ENCODE measurements around the gene CCDC47.
A peak's percentile ranks its signal among the peaks of the same experiment; 100 is the strongest.
"Not testable (repeated sequence)": the region's sequence is repeated elsewhere in the genome, so short reads cannot be mapped to it uniquely, and the experiment has no call there.

Gene CCDC47

GRCh38 chr17:63796375-63796774 is 23.0 kb upstream of the CCDC47 start:
- not testable (repeated sequence) for H3K27ac Mint-ChIP-seq, H3K27me3 Mint-ChIP-seq, H3K4me1 Mint-ChIP-seq, H3K9me3 Mint-ChIP-seq, H3K4me3 Mint-ChIP-seq, ATAC-seq
- peaks cover 58% of the 10 kb centered on the region for H3K36me3 Mint-ChIP-seq

GRCh38 chr17:63792055-63792729 is 18.8 kb upstream of the CCDC47 start:
- no peak for ATAC-seq
- Mint-ChIP-seq H3K9me3 (no peaks in the 10 kb centered on the region), H3K36me3 (peaks cover 34% of the 10 kb centered on the region), H3K27ac (no peak overlapping the region), H3K4me1 (peaks cover 6% of the 10 kb centered on the region), H3K4me3 (no peak overlapping the region), H3K27me3 (no peaks in the 10 kb centered on the region)

GRCh38 chr17:63790057-63790456 is 16.7 kb upstream of the CCDC47 start:
- no peak overlapping the region for H3K4me3 Mint-ChIP-seq

GRCh38 chr17:63786971-63787711 is 13.7 kb upstream of the CCDC47 start:
- no peak for ATAC-seq
- peaks cover 15% of the 10 kb centered on the region for H3K36me3 Mint-ChIP-seq
- no peaks in the 10 kb centered on the region for H3K27me3 Mint-ChIP-seq
- no peak overlapping the region for H3K4me3 Mint-ChIP-seq
- H3K4me1 Mint-ChIP-seq = peaks cover 18% of the 10 kb centered on the region
- no peak overlapping the region for H3K27ac Mint-ChIP-seq
- no peaks in the 10 kb centered on the region for H3K9me3 Mint-ChIP-seq

More at GRCh38 chr17:63790057-63790456, 16.7 kb upstream of the CCDC47 start:
- Mint-ChIP-seq H3K27me3 (no peaks in the 10 kb centered on the region), H3K9me3 (no peaks in the 10 kb centered on the region), H3K36me3 (peaks cover 24% of the 10 kb centered on the region), H3K4me1 (peaks cover 6% of the 10 kb centered on the region), H3K27ac (no peak overlapping the region)
- no peak for ATAC-seq

GRCh38 chr17:63786117-63786516 is 12.7 kb upstream of the CCDC47 start:
- ATAC-seq = no peak
- H3K36me3 Mint-ChIP-seq = peaks cover 21% of the 10 kb centered on the region

GRCh38 chr17:63785556-63785955 is 12.2 kb upstream of the CCDC47 start:
- Mint-ChIP-seq H3K27ac (no peak overlapping the region), H3K27me3 (no peaks in the 10 kb centered on the region), H3K4me3 (no peak overlapping the region), H3K9me3 (no peaks in the 10 kb centered on the region), H3K36me3 (peaks cover 26% of the 10 kb centered on the region), H3K4me1 (peaks cover 32% of the 10 kb centered on the region)
- ATAC-seq = no peak

More at GRCh38 chr17:63786117-63786516, 12.7 kb upstream of the CCDC47 start:
- no peak overlapping the region for H3K4me3 Mint-ChIP-seq
- no peaks in the 10 kb centered on the region for H3K9me3 Mint-ChIP-seq
- peaks cover 27% of the 10 kb centered on the region for H3K4me1 Mint-ChIP-seq
- no peaks in the 10 kb centered on the region for H3K27me3 Mint-ChIP-seq
- H3K27ac Mint-ChIP-seq = no peak overlapping the region

GRCh38 chr17:63783522-63783921 is 10.1 kb upstream of the CCDC47 start:
- Mint-ChIP-seq H3K9me3 (no peaks in the 10 kb centered on the region), H3K4me3 (no peak overlapping the region)

GRCh38 chr17:63780928-63781327 is 7.5 kb upstream of the CCDC47 start:
- no peaks in the 10 kb centered on the region for H3K9me3 Mint-ChIP-seq
- no peaks in the 10 kb centered on the region for H3K27me3 Mint-ChIP-seq
- no peak for ATAC-seq
- peak overlapping the region; percentile 64 for H3K27ac Mint-ChIP-seq
- H3K4me3 Mint-ChIP-seq = no peak overlapping the region
- peaks cover 50% of the 10 kb centered on the region for H3K36me3 Mint-ChIP-seq
- H3K4me1 Mint-ChIP-seq = peaks cover 64% of the 10 kb centered on the region

More at GRCh38 chr17:63783522-63783921, 10.1 kb upstream of the CCDC47 start:
- no peaks in the 10 kb centered on the region for H3K27me3 Mint-ChIP-seq
- no peak for ATAC-seq
- H3K27ac Mint-ChIP-seq = peak overlapping the region; percentile 26
- peaks cover 33% of the 10 kb centered on the region for H3K36me3 Mint-ChIP-seq
- H3K4me1 Mint-ChIP-seq = peaks cover 46% of the 10 kb centered on the region

GRCh38 chr17:63780507-63780906 is 7.1 kb upstream of the CCDC47 start:
- Mint-ChIP-seq H3K4me1 (peaks cover 69% of the 10 kb centered on the region), H3K36me3 (peaks cover 53% of the 10 kb centered on the region), H3K4me3 (no peak overlapping the region), H3K27ac (peak overlapping the region; percentile 64), H3K9me3 (no peaks in the 10 kb centered on the region), H3K27me3 (no peaks in the 10 kb centered on the region)
- ATAC-seq = no peak

- no peaks in the 10 kb centered on the region for H3K9me3 Mint-ChIP-seq
These were observed 2.0 kb upstream of the CCDC47 start for GRCh38 chr17:63775420-63775819.

GRCh38 chr17:63774969-63775265 is 1.5 kb upstream of the CCDC47 start:
- peak overlapping the region; percentile 93 for H3K4me3 Mint-ChIP-seq
- peaks cover 43% of the 10 kb centered on the region for H3K36me3 Mint-ChIP-seq
- peak overlapping the region; percentile 88 for H3K27ac Mint-ChIP-seq
- H3K4me1 Mint-ChIP-seq = peaks cover 66% of the 10 kb centered on the region
- no peak for ATAC-seq
- H3K27me3 Mint-ChIP-seq = no peaks in the 10 kb centered on the region
- no peaks in the 10 kb centered on the region for H3K9me3 Mint-ChIP-seq

More at GRCh38 chr17:63775420-63775819, 2.0 kb upstream of the CCDC47 start:
- no peaks in the 10 kb centered on the region for H3K27me3 Mint-ChIP-seq
- ATAC-seq = no peak
- H3K4me3 Mint-ChIP-seq = peak overlapping the region; percentile 93
- H3K27ac Mint-ChIP-seq = peak overlapping the region; percentile 88
- peaks cover 38% of the 10 kb centered on the region for H3K36me3 Mint-ChIP-seq
- peaks cover 66% of the 10 kb centered on the region for H3K4me1 Mint-ChIP-seq

GRCh38 chr17:63774141-63774968 is 958 bp upstream of the CCDC47 start, which contains the start of gene DDX42:
TSS of gene DDX42 (plus strand) at chr17:63774170. CDS start at chr17:63787050, 12,880 bp downstream.
- Mint-ChIP-seq H3K4me1 (peaks cover 61% of the 10 kb centered on the region), H3K27me3 (no peaks in the 10 kb centered on the region), H3K9me3 (no peaks in the 10 kb centered on the region), H3K27ac (peak within 1 kb of the TSS; percentile 88), H3K36me3 (peaks cover 38% of the 10 kb centered on the region), H3K4me3 (peak within 1 kb of the TSS; percentile 93)
- ATAC-seq = peak; percentile 17

GRCh38 chr17:63772801-63773271 is 561 bp downstream of the CCDC47 start:
- ATAC-seq = no peak
- H3K9me3 Mint-ChIP-seq = no peaks in the 10 kb centered on the region
- H3K27ac Mint-ChIP-seq = peak overlapping the region; percentile 88
- peak overlapping the region; percentile 93 for H3K4me3 Mint-ChIP-seq
- H3K4me1 Mint-ChIP-seq = peaks cover 57% of the 10 kb centered on the region
- no peaks in the 10 kb centered on the region for H3K27me3 Mint-ChIP-seq
- H3K36me3 Mint-ChIP-seq = peaks cover 29% of the 10 kb centered on the region

- no peak for ATAC-seq
- Mint-ChIP-seq H3K27me3 (no peaks in the 10 kb centered on the region), H3K9me3 (no peaks in the 10 kb centered on the region), H3K4me1 (peaks cover 42% of the 10 kb centered on the region), H3K4me3 (no peak overlapping the region), H3K27ac (no peak overlapping the region), H3K36me3 (peaks cover 31% of the 10 kb centered on the region)
These were observed 5.0 kb downstream of the CCDC47 start for GRCh38 chr17:63768433-63768832.

GRCh38 chr17:63766754-63767153 is 6.6 kb downstream of the CCDC47 start:
- Mint-ChIP-seq H3K4me3 (no peak overlapping the region), H3K9me3 (no peaks in the 10 kb centered on the region), H3K36me3 (peaks cover 37% of the 10 kb centered on the region), H3K4me1 (peaks cover 38% of the 10 kb centered on the region), H3K27me3 (no peaks in the 10 kb centered on the region), H3K27ac (no peak overlapping the region)
- ATAC-seq = no peak

All from stimulated activated memory B cell treated with anti-CD40 and anti-IgM and Interleukin-4, amounts not matched to agents 10 μg/mL and 1 μg/mL and 100 μg/mL, for 72 hours (primary cell).